A549 (cell line): ENCODE results near the gene LYZL6. TPM values are rescaled to one million over a fixed set of nuclear protein-coding genes. Genes with fewer than 3 reads are reported as not detected.
"Not testable (repeated sequence)": the region's sequence is repeated elsewhere in the genome, so short reads cannot be mapped to it uniquely, and the experiment has no call there.

Experiments used
- ATAC-seq, 2 experiments: fragments of 200-7000 bp in 1 of 2; fragments of >200 bp in 1 of 2; cut with Nextera tagmentation in 1 of 2; cut with Tn5 transposase in 1 of 2; 3 replicates each; pipeline versions ENCODE4 v1.8.0 to v1.9.1; 2018 to 2020; ENCODE audit warnings: mild to moderate bottlenecking in 1 of 2, moderate library complexity in 1 of 2
- CTCF ChIA-PET: fragments of 300-600 bp; sonication (Branson Sonifier 250); formaldehyde crosslinking; extraction: SDS; loops from one replicate; lab custom pipeline; 2021; ENCODE audit warnings: antibody characterized with exemption, inconsistent platforms; lab: Yijun Ruan, JAX
- POLR2A ChIA-PET: fragments of 350-600 bp; formaldehyde crosslinking; extraction: SDS; loops from one replicate; lab custom pipeline; 2021; ENCODE audit warnings: antibody characterized with exemption, inconsistent platforms; lab: Yijun Ruan, JAX
- DNase-seq, 2 experiments: peaks; one replicate each; pipeline versions ENCODE4 v3.0.0 to v3.0.0-alpha.2; 2011 to 2016; ENCODE audit warnings: low read depth in 1 of 2, low spot score in 1 of 2
- FAIRE-seq: peaks from 2 replicates; lab custom pipeline; 2011; peaks lifted over from hg19 to GRCh38; lab: Jason Lieb, UNC
- H3K27ac ChIP-seq, 2 experiments: fragments of >200 bp; sonication (Bioruptor Twin); formaldehyde crosslinking; 3 replicates each; pipeline ENCODE4 v1.5.1; 2016 to 2017
- H3K4me1 ChIP-seq: fragments of >200 bp; sonication (Bioruptor Twin); formaldehyde crosslinking; 3 replicates; pipeline ENCODE4 v1.6.1; 2016
- H3K4me2 ChIP-seq: fragments of >200 bp; sonication (Bioruptor Twin); formaldehyde crosslinking; 3 replicates; pipeline ENCODE4 v1.6.1; 2016
- H3K4me3 ChIP-seq: fragments of >200 bp; sonication (Bioruptor Twin); formaldehyde crosslinking; 3 replicates; pipeline ENCODE4 v1.5.1; 2016
- H3K9me3 ChIP-seq: fragments of >200 bp; sonication (Bioruptor Twin); formaldehyde crosslinking; 3 replicates; pipeline ENCODE4 v1.6.1; 2016
- CBX8 ChIP-seq: fragments of 200-600 bp; sonication (generic); IDR thresholded peaks from 2 replicates; pipeline ENCODE4 v1.6.1; 2016
- CEBPB ChIP-seq, 2 experiments: fragments of >200 bp in 1 of 2; sonication (Bioruptor Twin) in 1 of 2; formaldehyde crosslinking in 1 of 2; IDR thresholded peaks; 2 replicates each; pipeline ENCODE4 v1.6.1; 2012 to 2016
- CHD2 ChIP-seq: fragments of 150-350 bp; IDR thresholded peaks from 2 replicates; pipeline ENCODE4 v1.6.1; 2014; ENCODE audit warnings: low read length; ENCODE audit not compliant: partially characterized antibody
- EHF ChIP-seq: fragments of 250-450 bp; sonication (Bioruptor Pico); IDR thresholded peaks from 2 replicates; pipeline ENCODE4 v1.5.0; 2020; ENCODE audit warnings: mild to moderate bottlenecking
- EHMT2 ChIP-seq: fragments of 200-600 bp; sonication (generic); IDR thresholded peaks from 2 replicates; pipeline ENCODE4 v1.6.1; 2016; ENCODE audit warnings: antibody characterized with exemption, low read depth, mild to moderate bottlenecking, moderate library complexity
- ESRRA ChIP-seq: fragments of 150-350 bp; IDR thresholded peaks from 2 replicates; pipeline ENCODE4 v1.6.1; 2014; ENCODE audit warnings: mild to moderate bottlenecking, low read length, borderline replicate concordance
- FOSB ChIP-seq: fragments of 250-450 bp; sonication (Bioruptor Pico); IDR thresholded peaks from 2 replicates; pipeline ENCODE4 v1.5.0; 2020; ENCODE audit warnings: mild to moderate bottlenecking, moderate library complexity
- GATA3 ChIP-seq: IDR thresholded peaks from 2 replicates; pipeline ENCODE4 v1.6.1; 2012; ENCODE audit warnings: borderline replicate concordance
- HOXA7 ChIP-seq: fragments of 250-450 bp; sonication (Bioruptor Pico); IDR thresholded peaks from 2 replicates; pipeline ENCODE4 v1.5.0; 2020; ENCODE audit warnings: mild to moderate bottlenecking, moderate library complexity
- HOXB13 ChIP-seq: fragments of 250-450 bp; sonication (Bioruptor Pico); IDR thresholded peaks from 2 replicates; pipeline ENCODE4 v1.5.0; 2020; ENCODE audit warnings: low read depth, mild to moderate bottlenecking, moderate library complexity
- KDM1A ChIP-seq: fragments of 200-600 bp; sonication (generic); IDR thresholded peaks from 2 replicates; pipeline ENCODE4 v1.6.1; 2016; ENCODE audit warnings: low read depth, mild to moderate bottlenecking
- MAFK ChIP-seq: fragments of 450-650 bp; IDR thresholded peaks from 2 replicates; pipeline ENCODE4 v1.6.1; 2014; ENCODE audit not compliant: partially characterized antibody
- MAZ ChIP-seq: fragments of 150-350 bp; IDR thresholded peaks from 2 replicates; pipeline ENCODE4 v1.6.1; 2014; ENCODE audit warnings: antibody characterized with exemption, low read depth, low read length, borderline replicate concordance
- PHF8 ChIP-seq: fragments of 200-600 bp; sonication (generic); IDR thresholded peaks from 2 replicates; pipeline ENCODE4 v1.6.1; 2016; ENCODE audit warnings: low read depth, mild to moderate bottlenecking, antibody characterized with exemption, moderate library complexity, borderline replicate concordance
- RFX5 ChIP-seq: fragments of 450-650 bp; IDR thresholded peaks from 2 replicates; pipeline ENCODE4 v1.7.1; 2014; ENCODE audit warnings: antibody characterized with exemption, mild to moderate bottlenecking, moderate library complexity
- SREBF2 ChIP-seq: fragments of 450-650 bp; IDR thresholded peaks from 2 replicates; pipeline ENCODE4 v1.6.1; 2014; ENCODE audit warnings: mild to moderate bottlenecking, moderate library complexity
- TP53 ChIP-seq: fragments of 250-450 bp; sonication (Bioruptor Pico); IDR thresholded peaks from 2 replicates; pipeline ENCODE4 v1.5.0; 2021; ENCODE audit warnings: mild to moderate bottlenecking, moderate library complexity
- ZFP36 ChIP-seq: fragments of 450-650 bp; IDR thresholded peaks from 2 replicates; pipeline ENCODE4 v1.6.1; 2014; ENCODE audit warnings: borderline replicate concordance; ENCODE audit not compliant: partially characterized antibody
- WGBS: methylation state at CpG from one replicate; pipeline ENCODE4 v1.1.6; 2017; ENCODE audit errors: missing lambda C conversion rate; 5-methylcytosine and 5-hydroxymethylcytosine counted together
- polyA plus RNA-seq, 4 experiments: library from polyadenylated mRNA; depleted of rRNA in 3 of 4; stranded (reverse); fragments of >200 nt; fragmentation: RNase III in 1 of 4; extraction: RNeasy Plus Mini Kit Qiagen cat#74134 plus additional on column Dnase treatment in 1 of 4; gene quantifications; 2 replicates in 3 of 4; 3 replicates in 1 of 4; pipeline ENCODE4 v1.2.3, GENCODE V29; 2011 to 2017
- TF ChIP-seq, protein P1 (sequence below): fragments of >200 bp; sonication (Bioruptor Twin); formaldehyde crosslinking; IDR thresholded peaks from 3 replicates; pipeline ENCODE4 v1.5.1; 2016
- TF ChIP-seq, protein P2 (sequence below): IDR thresholded peaks from 2 replicates; pipeline ENCODE4 v1.6.1; 2012; ENCODE audit warnings: low read depth, borderline replicate concordance

The LYZL6 gene
- polyA plus RNA-seq, 2 of the 4 experiments (the other 2 are of a cell fraction) = not detected

GRCh38 chr17:35944151-35944550 lies 638 bp upstream of the LYZL6 start:
- ChIA-PET POLR2A (no interaction called here), CTCF (interaction anchor here (1.2 to 1.9 kb wide), 2 partner anchors 205 kb away, joined by 6 to 7 read pairs; no protein-coding TSS in a partner anchor)
- Histone ChIP-seq H3K9me3 (no peaks in the 10 kb centered on the region), H3K4me3 (no peak overlapping the region), H3K27ac (no peak overlapping the region), H3K4me1 (0 out of 3 replicates have a peak, but pooled peaks cover 4% of the 10 kb centered on the region), H3K4me2 (no peak overlapping the region)
- FAIRE-seq (no peak), DNase-seq (no peak), ATAC-seq (no peak)
- 44% methylated on average over 4 of the region's 4 CpGs for WGBS
- TF ChIP-seq PHF8 (no peak), CEBPB (IDR thresholded peaks at IDR 0.05) (no peak), FOSB (CRISPR knock-in tag) (no peak), ZFP36 (no peak), HOXA7 (no peak), MAFK (no peak), HOXB13 (no peak), EHMT2 (no peak), RFX5 (no peak), ESRRA (no peak), KDM1A (no peak), TP53 (no peak)
- TF ChIP-seq, protein P1, sequence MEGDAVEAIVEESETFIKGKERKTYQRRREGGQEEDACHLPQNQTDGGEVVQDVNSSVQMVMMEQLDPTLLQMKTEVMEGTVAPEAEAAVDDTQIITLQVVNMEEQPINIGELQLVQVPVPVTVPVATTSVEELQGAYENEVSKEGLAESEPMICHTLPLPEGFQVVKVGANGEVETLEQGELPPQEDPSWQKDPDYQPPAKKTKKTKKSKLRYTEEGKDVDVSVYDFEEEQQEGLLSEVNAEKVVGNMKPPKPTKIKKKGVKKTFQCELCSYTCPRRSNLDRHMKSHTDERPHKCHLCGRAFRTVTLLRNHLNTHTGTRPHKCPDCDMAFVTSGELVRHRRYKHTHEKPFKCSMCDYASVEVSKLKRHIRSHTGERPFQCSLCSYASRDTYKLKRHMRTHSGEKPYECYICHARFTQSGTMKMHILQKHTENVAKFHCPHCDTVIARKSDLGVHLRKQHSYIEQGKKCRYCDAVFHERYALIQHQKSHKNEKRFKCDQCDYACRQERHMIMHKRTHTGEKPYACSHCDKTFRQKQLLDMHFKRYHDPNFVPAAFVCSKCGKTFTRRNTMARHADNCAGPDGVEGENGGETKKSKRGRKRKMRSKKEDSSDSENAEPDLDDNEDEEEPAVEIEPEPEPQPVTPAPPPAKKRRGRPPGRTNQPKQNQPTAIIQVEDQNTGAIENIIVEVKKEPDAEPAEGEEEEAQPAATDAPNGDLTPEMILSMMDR = no peak
- TF ChIP-seq, protein P2, sequence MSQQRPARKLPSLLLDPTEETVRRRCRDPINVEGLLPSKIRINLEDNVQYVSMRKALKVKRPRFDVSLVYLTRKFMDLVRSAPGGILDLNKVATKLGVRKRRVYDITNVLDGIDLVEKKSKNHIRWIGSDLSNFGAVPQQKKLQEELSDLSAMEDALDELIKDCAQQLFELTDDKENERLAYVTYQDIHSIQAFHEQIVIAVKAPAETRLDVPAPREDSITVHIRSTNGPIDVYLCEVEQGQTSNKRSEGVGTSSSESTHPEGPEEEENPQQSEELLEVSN = no peak

GRCh38 chr17:35942588-35943186 lies 826 bp downstream of the LYZL6 start:
- CTCF ChIA-PET = interaction anchor here (0.6 to 1.9 kb wide), 7 partner anchors 9 to 540 kb away, joined by 3 to 7 read pairs (median 3); no protein-coding TSS in a partner anchor
- TF ChIP-seq GATA3 (no peak), SREBF2 (no peak), EHF (CRISPR knock-in tag) (no peak), MAZ (no peak), CHD2 (no peak), CBX8 (no peak)
- Histone ChIP-seq H3K9me3 (no peaks in the 10 kb centered on the region), H3K4me3 (no peak overlapping the region), H3K4me1 (0 out of 3 replicates have a peak, but pooled peaks cover 4% of the 10 kb centered on the region), H3K4me2 (no peak overlapping the region), H3K27ac (no peak overlapping the region)
- FAIRE-seq = no peak
- POLR2A ChIA-PET = no interaction called here
- WGBS = 66% methylated on average over 9 of the region's 9 CpGs
- no peak for DNase-seq
- no peak for ATAC-seq

DNA sequence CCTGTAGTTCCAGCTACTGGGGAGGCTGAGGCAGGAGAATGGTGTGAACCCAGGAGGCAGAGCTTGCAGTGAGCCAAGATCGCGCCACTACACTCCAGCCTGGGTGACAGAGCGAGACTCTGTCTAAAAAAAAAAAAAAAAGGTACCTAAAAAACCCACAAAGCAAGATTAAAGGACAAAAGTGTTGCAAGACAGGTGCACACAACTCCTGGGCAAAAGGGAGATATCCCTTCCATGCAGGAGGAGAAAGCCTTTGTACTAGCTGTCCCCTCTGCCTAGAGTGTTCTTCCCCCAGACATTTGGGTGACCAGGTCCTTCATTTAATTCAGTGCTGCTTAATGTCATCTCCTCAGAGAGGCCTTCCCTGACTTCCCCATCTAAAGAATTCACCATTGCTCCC lies 5.0 kb downstream of the LYZL6 start:
- H3K9me3 ChIP-seq, POLR2A ChIA-PET, H3K4me2 ChIP-seq, FAIRE-seq, H3K4me3 ChIP-seq, H3K4me1 ChIP-seq, H3K27ac ChIP-seq, ATAC-seq, DNase-seq: not testable (repeated sequence)
- WGBS = 57% methylated on average over 3 of the region's 3 CpGs
- CTCF ChIA-PET = interaction anchor here (1.2 to 3.0 kb wide), 2 partner anchors 10 to 134 kb away, joined by 5 to 13 read pairs; no protein-coding TSS in a partner anchor
